ENCODE measurements around the gene C10orf105.

C10orf105 gene

GRCh38 chr10:71725998-71726579, 6.5 kb upstream of the C10orf105 start:
- Histone ChIP-seq H3K4me3 (no peak overlapping the region), H3K27ac (no peak overlapping the region), H3K9ac (ENCODE audit: insufficient read length) (no peak overlapping the region), H3K9me3 (ENCODE audit: low read depth, low read length) (no peaks in the 10 kb centered on the region), H3K36me3 (ENCODE audit: insufficient read depth, low read length) (no peaks in the 10 kb centered on the region)
- DNase-seq (ENCODE audit: low read depth, low spot score): no peak
- no peak for TF ChIP-seq FOXP2 (optimal IDR thresholded peaks at IDR 0.05; ENCODE audit: control extremely low read depth, extremely low read length, insufficient read depth)
- no peak for TF ChIP-seq EZH2 (IDR thresholded peaks at IDR 0.05)
- no peak for TF ChIP-seq POLR2AphosphoS5 (IDR thresholded peaks at IDR 0.05; ENCODE audit: borderline replicate concordance, low read depth, low read length)

GRCh38 chr10:71725249-71725648, 5.7 kb upstream of the C10orf105 start:
- Histone ChIP-seq H3K27ac (no peak overlapping the region), H3K36me3 (ENCODE audit: insufficient read depth, low read length) (no peaks in the 10 kb centered on the region), H3K4me3 (no peak overlapping the region), H3K9me3 (ENCODE audit: low read depth, low read length) (no peaks in the 10 kb centered on the region), H3K9ac (ENCODE audit: insufficient read length) (no peak overlapping the region)
- no peak for TF ChIP-seq FOXP2 (optimal IDR thresholded peaks at IDR 0.05; ENCODE audit: control extremely low read depth, extremely low read length, insufficient read depth)
- no peak for TF ChIP-seq EZH2 (IDR thresholded peaks at IDR 0.05)
- TF ChIP-seq POLR2AphosphoS5 (IDR thresholded peaks at IDR 0.05; ENCODE audit: borderline replicate concordance, low read depth, low read length): no peak
- no peak for DNase-seq (ENCODE audit: low read depth, low spot score)

GRCh38 chr10:71724539-71724938, 5.0 kb upstream of the C10orf105 start:
- H3K9ac ChIP-seq (ENCODE audit: insufficient read length): no peak overlapping the region
- no peaks in the 10 kb centered on the region for H3K36me3 ChIP-seq (ENCODE audit: insufficient read depth, low read length)
- no peak overlapping the region for H3K27ac ChIP-seq
- H3K9me3 ChIP-seq (ENCODE audit: low read depth, low read length): no peaks in the 10 kb centered on the region
- no peak for TF ChIP-seq POLR2AphosphoS5 (IDR thresholded peaks at IDR 0.05; ENCODE audit: borderline replicate concordance, low read depth, low read length)
- TF ChIP-seq FOXP2 (optimal IDR thresholded peaks at IDR 0.05; ENCODE audit: control extremely low read depth, extremely low read length, insufficient read depth): no peak
- no peak for TF ChIP-seq EZH2 (IDR thresholded peaks at IDR 0.05)
- no peak for DNase-seq (ENCODE audit: low read depth, low spot score)
- H3K4me3 ChIP-seq: no peak overlapping the region

- no peak overlapping the region for H3K4me3 ChIP-seq
- no peak overlapping the region for H3K27ac ChIP-seq
- no peak for DNase-seq (ENCODE audit: low read depth, low spot score)
- H3K9me3 ChIP-seq (ENCODE audit: low read depth, low read length): no peaks in the 10 kb centered on the region
- no peak overlapping the region for H3K9ac ChIP-seq (ENCODE audit: insufficient read length)
- TF ChIP-seq POLR2AphosphoS5 (IDR thresholded peaks at IDR 0.05; ENCODE audit: borderline replicate concordance, low read depth, low read length): no peak
- TF ChIP-seq FOXP2 (optimal IDR thresholded peaks at IDR 0.05; ENCODE audit: control extremely low read depth, extremely low read length, insufficient read depth): no peak
- no peak for TF ChIP-seq EZH2 (IDR thresholded peaks at IDR 0.05)
- no peaks in the 10 kb centered on the region for H3K36me3 ChIP-seq (ENCODE audit: insufficient read depth, low read length)
These were observed 3.7 kb upstream of the C10orf105 start for GRCh38 chr10:71723311-71723710.

GRCh38 chr10:71722849-71723248, 3.3 kb upstream of the C10orf105 start:
- no peaks in the 10 kb centered on the region for H3K36me3 ChIP-seq (ENCODE audit: insufficient read depth, low read length)
- no peaks in the 10 kb centered on the region for H3K9me3 ChIP-seq (ENCODE audit: low read depth, low read length)
- no peak for DNase-seq (ENCODE audit: low read depth, low spot score)
- no peak overlapping the region for H3K9ac ChIP-seq (ENCODE audit: insufficient read length)
- no peak overlapping the region for H3K4me3 ChIP-seq
- no peak for TF ChIP-seq FOXP2 (optimal IDR thresholded peaks at IDR 0.05; ENCODE audit: control extremely low read depth, extremely low read length, insufficient read depth)
- no peak for TF ChIP-seq POLR2AphosphoS5 (IDR thresholded peaks at IDR 0.05; ENCODE audit: borderline replicate concordance, low read depth, low read length)
- TF ChIP-seq EZH2 (IDR thresholded peaks at IDR 0.05): no peak
- H3K27ac ChIP-seq: no peak overlapping the region

GRCh38 chr10:71721313-71721712, 1.7 kb upstream of the C10orf105 start:
- no peaks in the 10 kb centered on the region for H3K9me3 ChIP-seq (ENCODE audit: low read depth, low read length)
- no peaks in the 10 kb centered on the region for H3K36me3 ChIP-seq (ENCODE audit: insufficient read depth, low read length)
- no peak overlapping the region for H3K9ac ChIP-seq (ENCODE audit: insufficient read length)
- no peak for DNase-seq (ENCODE audit: low read depth, low spot score)
- no peak for TF ChIP-seq FOXP2 (optimal IDR thresholded peaks at IDR 0.05; ENCODE audit: control extremely low read depth, extremely low read length, insufficient read depth)
- no peak for TF ChIP-seq POLR2AphosphoS5 (IDR thresholded peaks at IDR 0.05; ENCODE audit: borderline replicate concordance, low read depth, low read length)
- TF ChIP-seq EZH2 (IDR thresholded peaks at IDR 0.05): no peak
- no peak overlapping the region for H3K27ac ChIP-seq
- no peak overlapping the region for H3K4me3 ChIP-seq

GRCh38 chr10:71720288-71720687, 710 bp upstream of the C10orf105 start:
- Histone ChIP-seq H3K9ac (ENCODE audit: insufficient read length) (no peak overlapping the region), H3K27ac (no peak overlapping the region), H3K9me3 (ENCODE audit: low read depth, low read length) (no peaks in the 10 kb centered on the region), H3K36me3 (ENCODE audit: insufficient read depth, low read length) (no peaks in the 10 kb centered on the region), H3K4me3 (no peak overlapping the region)
- DNase-seq (ENCODE audit: low read depth, low spot score): no peak
- TF ChIP-seq FOXP2 (optimal IDR thresholded peaks at IDR 0.05; ENCODE audit: control extremely low read depth, extremely low read length, insufficient read depth) (no peak), POLR2AphosphoS5 (IDR thresholded peaks at IDR 0.05; ENCODE audit: borderline replicate concordance, low read depth, low read length) (no peak), EZH2 (IDR thresholded peaks at IDR 0.05) (no peak)

GRCh38 chr10:71719042-71719441, 536 bp downstream of the C10orf105 start:
- Histone ChIP-seq H3K4me3 (no peak overlapping the region), H3K9ac (ENCODE audit: insufficient read length) (no peak overlapping the region), H3K27ac (no peak overlapping the region), H3K9me3 (ENCODE audit: low read depth, low read length) (no peaks in the 10 kb centered on the region), H3K36me3 (ENCODE audit: insufficient read depth, low read length) (no peaks in the 10 kb centered on the region)
- DNase-seq (ENCODE audit: low read depth, low spot score): no peak
- no peak for TF ChIP-seq POLR2AphosphoS5 (IDR thresholded peaks at IDR 0.05; ENCODE audit: borderline replicate concordance, low read depth, low read length)
- TF ChIP-seq FOXP2 (optimal IDR thresholded peaks at IDR 0.05; ENCODE audit: control extremely low read depth, extremely low read length, insufficient read depth): no peak
- no peak for TF ChIP-seq EZH2 (IDR thresholded peaks at IDR 0.05)

GRCh38 chr10:71718165-71718698, 1.3 kb downstream of the C10orf105 start:
- DNase-seq (ENCODE audit: low read depth, low spot score): no peak
- TF ChIP-seq FOXP2 (optimal IDR thresholded peaks at IDR 0.05; ENCODE audit: control extremely low read depth, extremely low read length, insufficient read depth) (no peak), POLR2AphosphoS5 (IDR thresholded peaks at IDR 0.05; ENCODE audit: borderline replicate concordance, low read depth, low read length) (no peak), EZH2 (IDR thresholded peaks at IDR 0.05) (no peak)
- H3K27ac ChIP-seq: no peak overlapping the region
- no peak overlapping the region for H3K4me3 ChIP-seq
- H3K9ac ChIP-seq (ENCODE audit: insufficient read length): no peak overlapping the region
- no peaks in the 10 kb centered on the region for H3K9me3 ChIP-seq (ENCODE audit: low read depth, low read length)
- H3K36me3 ChIP-seq (ENCODE audit: insufficient read depth, low read length): no peaks in the 10 kb centered on the region

Measured in SK-N-MC (cell line).